K562 (cell line): ENCODE measurements around the gene KXD1. TPM values are rescaled to one million over a fixed set of nuclear protein-coding genes. Genes with fewer than 3 reads are reported as not detected.
A peak's percentile ranks its signal among the peaks of the same experiment; 100 is the strongest.

Experiments
- ARNT ChIP-seq, 2 experiments: fragments of 450-650 bp; IDR thresholded peaks; 2 replicates each; pipeline ENCODE4 v1.6.1; 2016; ENCODE audit warnings: mild to moderate bottlenecking in 1 of 2
- CREB5 ChIP-seq: fragments of 250-450 bp; sonication (Bioruptor Pico); IDR thresholded peaks from 2 replicates; pipeline ENCODE4 v1.5.0; 2020; ENCODE audit warnings: mild to moderate bottlenecking
- ETV5 ChIP-seq: sonication (generic); formaldehyde crosslinking; IDR thresholded peaks from 2 replicates; pipeline ENCODE4 v1.4.0; 2020; ENCODE audit warnings: low read depth, mild to moderate bottlenecking, missing genetic modification reagents
- HEY1 ChIP-seq: fragments of 250-450 bp; sonication (Bioruptor Pico); IDR thresholded peaks from 2 replicates; pipeline ENCODE4 v1.5.0; 2020; ENCODE audit warnings: mild to moderate bottlenecking, moderate library complexity, borderline replicate concordance
- MBD2 ChIP-seq: sonication (generic); IDR thresholded peaks from 2 replicates; pipeline ENCODE4 v1.6.1; 2016; ENCODE audit warnings: low read depth, borderline replicate concordance
- NBN ChIP-seq: fragments of 450-650 bp; IDR thresholded peaks from 2 replicates; pipeline ENCODE4 v1.6.1; 2016; ENCODE audit warnings: low read depth, mild to moderate bottlenecking
- NR3C1 ChIP-seq: sonication (generic); formaldehyde crosslinking; IDR thresholded peaks from 2 replicates; pipeline ENCODE4 v1.8.1; 2022; ENCODE audit warnings: missing genetic modification reagents
- PKNOX1 ChIP-seq: fragments of 450-650 bp; IDR thresholded peaks from 2 replicates; pipeline ENCODE4 v1.6.1; 2016
- TBP ChIP-seq: optimal IDR thresholded peaks from 2 replicates; pipeline ENCODE3; 2011; ENCODE audit warnings: low read depth, low read length, improper control_type of control experiment
- TOE1 ChIP-seq, 2 experiments: fragments of 450-650 bp in 1 of 2; sonication (generic) in 1 of 2; formaldehyde crosslinking in 1 of 2; IDR thresholded peaks; 2 replicates each; pipeline versions ENCODE4 v1.7.1 to v1.8.0; 2016 to 2022; ENCODE audit warnings: borderline replicate concordance in 2 of 2, mild to moderate bottlenecking in 2 of 2, antibody characterized with exemption in 1 of 2, inconsistent platforms in 1 of 2, low read depth in 1 of 2, missing genetic modification reagents in 1 of 2, moderate library complexity in 1 of 2
- USF1 ChIP-seq: sonication (generic); formaldehyde crosslinking; IDR thresholded peaks from 2 replicates; pipeline ENCODE4 v1.9.0; 2022; ENCODE audit warnings: mild to moderate bottlenecking, missing genetic modification reagents
- ZNF398 ChIP-seq: fragments of 250-450 bp; sonication (Bioruptor Pico); IDR thresholded peaks from 2 replicates; pipeline ENCODE4 v1.8.0; 2021; ENCODE audit warnings: moderate library complexity, mild to moderate bottlenecking, inconsistent platforms
- ZNF507 ChIP-seq: conservative IDR thresholded peaks from 2 replicates; pipeline ENCODE4 v1.6.1; 2017; ENCODE audit warnings: missing genetic modification characterization, missing compliant biosample characterization
- ZNF518B ChIP-seq: fragments of 250-450 bp; sonication (Bioruptor Pico); IDR thresholded peaks from 2 replicates; pipeline ENCODE4 v1.5.0; 2021; ENCODE audit warnings: mild to moderate bottlenecking, moderate library complexity
- ZNF589 ChIP-seq: fragments of 200-800 bp; sonication (Bioruptor generic); IDR thresholded peaks from 2 replicates; pipeline ENCODE4 v1.6.1; 2016; ENCODE audit warnings: low read depth, missing genetic modification characterization, missing compliant biosample characterization
- polyA plus RNA-seq, 8 experiments: library from polyadenylated mRNA; depleted of rRNA in 4 of 8; stranded (reverse) in 5 of 8; unstranded in 3 of 8; fragments of >200 nt; fragmentation: Nextera tagmentation in 2 of 8; fragmentation: Illumina TruSeq in 1 of 8; extraction: Ambion mirVana in 2 of 8; extraction: Trizol in 1 of 8; gene quantifications; 2 replicates each; pipeline versions ENCODE4 v1.2.1 to v1.2.3, GENCODE V29; 2011 to 2014; ENCODE audit warnings: inconsistent platforms in 1 of 8, missing spikeins in 1 of 8
- total RNA-seq, 7 experiments: library from RNA; depleted of rRNA in 6 of 7; stranded (reverse); fragments of >200 nt in 6 of 7; fragmentation: Illumina TruSeq in 2 of 7; extraction: Trizol in 2 of 7; gene quantifications; 2 replicates each; pipeline versions ENCODE4 v1.2.1 to v1.2.3, GENCODE V29; 2011 to 2021; ENCODE audit warnings: low replicate concordance in 1 of 7

KXD1 gene
- total and polyA plus RNA-seq, 9 of the 15 experiments (the other 6 are each of a cell fraction or from before 2014, with no cell fraction given), result 21.9 to 210 (median 118) TPM

GRCh38 chr19:18557411-18558201, at the start of gene KXD1 (continued):
- no peak for TF ChIP-seq ZNF398 (CRISPR knock-in tag)
- peak; percentile 36; the same call in 1 of the 2 replicates for TF ChIP-seq HEY1 (CRISPR knock-in tag)
- TF ChIP-seq ZNF507 (tag), result no peak
- TF ChIP-seq USF1, result peak; percentile 20; the same call in 1 of the 2 replicates
- no peak for TF ChIP-seq ZNF518B (CRISPR knock-in tag)
- no peak for TF ChIP-seq ZNF589 (CRISPR knock-in tag)
- TF ChIP-seq TOE1 (IDR thresholded peaks at IDR 0.05; ENCODE audit: borderline replicate concordance), result peak; percentile 49; the same call in 1 of the 2 replicates
- no peak for TF ChIP-seq TOE1 (CRISPR knock-in tag; IDR thresholded peaks at IDR 0.05; ENCODE audit: borderline replicate concordance, low read depth)
- peak; percentile 66 to 77; a peak in 3 of 4 replicates for TF ChIP-seq ARNT (IDR thresholded peaks at IDR 0.05)
- TF ChIP-seq TBP, result peak; percentile 61
- peak; percentile 27; the same call in 1 of the 2 replicates for TF ChIP-seq MBD2
- TF ChIP-seq ETV5, result peak; percentile 86
- TF ChIP-seq NR3C1 (CRISPR knock-in tag), result no peak
- TF ChIP-seq CREB5 (CRISPR knock-in tag), result no peak
- TF ChIP-seq NBN, result peak; percentile 53; the same call in 1 of the 2 replicates
- TF ChIP-seq PKNOX1, result peak; percentile 50; the same call in 1 of the 2 replicates
